Right forelimb (tissue), 1 donor: ENCODE data around the gene SLC30A7.
A peak's percentile ranks its signal among the peaks of the same experiment; 100 is the strongest.
"Not testable (repeated sequence)": the region's sequence is repeated elsewhere in the genome, so short reads cannot be mapped to it uniquely, and the experiment has no call there.

Experiments
- DNase-seq: peaks from one replicate; pipeline ENCODE4 v3.0.0-alpha.2; 2018

SLC30A7 gene

GRCh38 chr1:100895540-100896480, at the start of gene SLC30A7:
SLC30A7 (plus strand) TSS chr1:100896090; CDS start chr1:100896263, 173 bp downstream.
- DNase-seq, result peak; percentile 96

- no peak for DNase-seq
Measured at GRCh38 chr1:100847361-100848082, 48.4 kb upstream of the SLC30A7 start.

- no peak for DNase-seq
Measured at GRCh38 chr1:100851726-100852125, 44.2 kb upstream of the SLC30A7 start.

- no peak for DNase-seq
Measured at GRCh38 chr1:100852976-100853375, 42.9 kb upstream of the SLC30A7 start.

- DNase-seq, result not testable (repeated sequence)
Measured at GRCh38 chr1:100855116-100855515, 40.8 kb upstream of the SLC30A7 start.

GRCh38 chr1:100860397-100860991, 35.4 kb upstream of the SLC30A7 start:
- DNase-seq, result no peak

GRCh38 chr1:100861379-100861778, 34.5 kb upstream of the SLC30A7 start:
- DNase-seq, result no peak

GRCh38 chr1:100862591-100862990, 33.3 kb upstream of the SLC30A7 start:
- no peak for DNase-seq

- no peak for DNase-seq
Measured at GRCh38 chr1:100866041-100866900, 29.6 kb upstream of the SLC30A7 start.

- no peak for DNase-seq
Measured at GRCh38 chr1:100866901-100867206, 29.0 kb upstream of the SLC30A7 start.

- DNase-seq, result no peak
Measured at GRCh38 chr1:100868364-100868995, 27.4 kb upstream of the SLC30A7 start.

- no peak for DNase-seq
Measured at GRCh38 chr1:100869996-100870395, 25.9 kb upstream of the SLC30A7 start.

GRCh38 chr1:100874433-100874832, 21.5 kb upstream of the SLC30A7 start:
- DNase-seq, result no peak

- DNase-seq, result no peak
Measured at GRCh38 chr1:100875228-100875627, 20.7 kb upstream of the SLC30A7 start.

- DNase-seq, result no peak
Measured at GRCh38 chr1:100876291-100876690, 19.6 kb upstream of the SLC30A7 start.

- DNase-seq, result no peak
Measured at GRCh38 chr1:100879422-100879821, 16.5 kb upstream of the SLC30A7 start.

GRCh38 chr1:100881687-100882086, 14.2 kb upstream of the SLC30A7 start:
- DNase-seq, result no peak

GRCh38 chr1:100882698-100883097, 13.2 kb upstream of the SLC30A7 start:
- no peak for DNase-seq

- DNase-seq, result no peak
Measured at GRCh38 chr1:100883963-100884362, 11.9 kb upstream of the SLC30A7 start.

GRCh38 chr1:100889007-100889406, 6.9 kb upstream of the SLC30A7 start:
- DNase-seq, result not testable (repeated sequence)

GRCh38 chr1:100889869-100890482, 5.9 kb upstream of the SLC30A7 start:
- not testable (repeated sequence) for DNase-seq

- DNase-seq, result no peak
Measured at GRCh38 chr1:100891380-100891779, 4.5 kb upstream of the SLC30A7 start.
